Sigmoid colon (tissue), 7 donors: ENCODE measurements around the gene MYO1G. TPM values are rescaled to one million over a fixed set of nuclear protein-coding genes. Genes with fewer than 3 reads are reported as not detected.

Source experiments
- DNase-seq: peaks from one replicate; pipeline ENCODE4 v3.0.0-alpha.2; 2019
- H3K27ac ChIP-seq, 4 donors: fragments of 200-600 bp; sonication (generic); one replicate each; pipeline ENCODE4 v1.5.1; 2016 to 2019; ENCODE audit warnings: mild to moderate bottlenecking in 1 of 4
- H3K27me3 ChIP-seq, 3 donors: fragments of 200-600 bp; sonication (generic); one replicate each; pipeline ENCODE4 v1.5.1; 2019; ENCODE audit warnings: mild to moderate bottlenecking in 1 of 3
- H3K36me3 ChIP-seq, 4 donors: fragments of 200-600 bp; sonication (generic); one replicate each; pipeline ENCODE4 v1.5.1; 2016 to 2019
- H3K4me1 ChIP-seq, 4 donors: fragments of 200-600 bp; sonication (generic); one replicate each; pipeline ENCODE4 v1.5.1; 2017 to 2019
- H3K4me3 ChIP-seq, 4 donors: fragments of 200-600 bp; sonication (generic); one replicate each; pipeline ENCODE4 v1.5.1; 2017 to 2019; ENCODE audit warnings: mild to moderate bottlenecking in 2 of 4, moderate library complexity in 1 of 4
- H3K9me3 ChIP-seq, 4 donors: fragments of 200-600 bp in 3 of 4; sonication (generic) in 3 of 4; one replicate each; pipeline versions ENCODE4 v1.5.1 to v1.6.1; 2013 to 2019
- EP300 ChIP-seq, 4 donors: sonication (generic); formaldehyde crosslinking; IDR thresholded peaks; one replicate each; pipeline ENCODE4 v1.6.1; 2017; ENCODE audit warnings: antibody characterized with exemption in 4 of 4
- POLR2A ChIP-seq, 2 donors: fragments of 450-650 bp; IDR thresholded peaks; one replicate each; pipeline ENCODE4 v1.6.1; 2016; ENCODE audit warnings: antibody characterized with exemption in 2 of 2, mild to moderate bottlenecking in 2 of 2, moderate library complexity in 2 of 2
- POLR2AphosphoS5 ChIP-seq, 4 donors: sonication (generic); formaldehyde crosslinking; IDR thresholded peaks; one replicate each; pipeline ENCODE4 v1.6.1; 2017; ENCODE audit warnings: antibody characterized with exemption in 4 of 4
- WGBS, 2 donors: extraction: QIAGEN DNeasy Blood & Tissue Kit; methylation state at CpG; one replicate each; pipeline ENCODE4 v1.1.7; 2013; 5-methylcytosine and 5-hydroxymethylcytosine counted together
- intact Hi-C: fragments of 100-400 bp; cut with DNase I; formaldehyde crosslinking; loops from one replicate; pipeline ENCODE4 v1.15.1; 2023
- polyA plus RNA-seq, 3 donors: library from polyadenylated mRNA; stranded (reverse); fragments of 200-250 nt; gene quantifications; one replicate each; pipeline ENCODE4 v1.2.3, GENCODE V29; 2013
- total RNA-seq, 4 donors: library from RNA; depleted of rRNA; stranded (reverse); fragments of >200 nt; gene quantifications; one replicate each; pipeline ENCODE4 v1.1.0, GENCODE V29; 2016
- TF ChIP-seq, protein P1 (sequence below), 4 experiments: fragments of 450-650 bp in 3 of 4; fragments of 200-600 bp in 1 of 4; IDR thresholded peaks; one replicate each; pipeline ENCODE4 v1.5.1; 2016 to 2019; ENCODE audit warnings: antibody characterized with exemption in 4 of 4, mild to moderate bottlenecking in 3 of 4, moderate library complexity in 2 of 4
- donor health status: healthy with polysubstance abuse.
- donor health status: Bipolar disorder and iron deficiency.
- donor health status: healthy.

The MYO1G gene
- total and polyA plus RNA-seq, 7 donors: 1.1 to 19.5 (median 2.4) TPM

DNA sequence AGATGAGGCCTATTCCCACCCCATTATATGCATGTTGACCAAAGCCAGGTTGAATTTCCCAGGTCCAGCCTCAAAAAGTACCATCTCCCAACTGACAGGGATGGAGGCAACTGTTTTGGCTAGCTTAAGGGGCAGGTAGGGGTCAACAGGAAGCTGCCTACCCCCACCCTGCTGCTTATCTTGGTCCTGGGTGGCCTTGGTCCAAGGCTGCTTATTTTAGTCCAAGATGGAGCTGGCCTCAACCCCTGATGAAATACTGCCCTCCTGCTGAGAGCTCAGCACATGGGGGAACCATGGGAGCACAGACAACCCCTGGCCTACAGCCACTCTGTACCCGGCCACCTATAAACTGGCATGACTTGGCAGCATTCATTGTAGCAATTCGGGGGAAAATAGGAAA is 23.1 kb downstream of the MYO1G start:
- no peak overlapping the region for H3K4me3 ChIP-seq
- TF ChIP-seq POLR2A (IDR thresholded peaks at IDR 0.05): no peak
- no peak overlapping the region for H3K27ac ChIP-seq
- DNase-seq: no peak
- H3K9me3 ChIP-seq: no peaks in the 10 kb centered on the region
- peaks cover 0 to 7% (median 0%) of the 10 kb centered on the region in 3 donors for H3K27me3 ChIP-seq
- intact Hi-C loops: no loop called here
- no peaks in the 10 kb centered on the region for H3K4me1 ChIP-seq
- H3K36me3 ChIP-seq: no peaks in the 10 kb centered on the region
- WGBS, 2 donors: 73 to 90% methylated on average over 2 of the region's 2 CpGs

- Histone ChIP-seq H3K4me3 (no peak overlapping the region), H3K27ac (no peak overlapping the region), H3K36me3 (no peaks in the 10 kb centered on the region), H3K9me3 (no peaks in the 10 kb centered on the region), H3K27me3 (no peaks in the 10 kb centered on the region), H3K4me1 (no peaks in the 10 kb centered on the region)
- WGBS, 2 donors: 89 to 91% methylated on average over 2 of the region's 2 CpGs
- no peak for DNase-seq
- intact Hi-C loops: no loop called here
- TF ChIP-seq, protein P1, sequence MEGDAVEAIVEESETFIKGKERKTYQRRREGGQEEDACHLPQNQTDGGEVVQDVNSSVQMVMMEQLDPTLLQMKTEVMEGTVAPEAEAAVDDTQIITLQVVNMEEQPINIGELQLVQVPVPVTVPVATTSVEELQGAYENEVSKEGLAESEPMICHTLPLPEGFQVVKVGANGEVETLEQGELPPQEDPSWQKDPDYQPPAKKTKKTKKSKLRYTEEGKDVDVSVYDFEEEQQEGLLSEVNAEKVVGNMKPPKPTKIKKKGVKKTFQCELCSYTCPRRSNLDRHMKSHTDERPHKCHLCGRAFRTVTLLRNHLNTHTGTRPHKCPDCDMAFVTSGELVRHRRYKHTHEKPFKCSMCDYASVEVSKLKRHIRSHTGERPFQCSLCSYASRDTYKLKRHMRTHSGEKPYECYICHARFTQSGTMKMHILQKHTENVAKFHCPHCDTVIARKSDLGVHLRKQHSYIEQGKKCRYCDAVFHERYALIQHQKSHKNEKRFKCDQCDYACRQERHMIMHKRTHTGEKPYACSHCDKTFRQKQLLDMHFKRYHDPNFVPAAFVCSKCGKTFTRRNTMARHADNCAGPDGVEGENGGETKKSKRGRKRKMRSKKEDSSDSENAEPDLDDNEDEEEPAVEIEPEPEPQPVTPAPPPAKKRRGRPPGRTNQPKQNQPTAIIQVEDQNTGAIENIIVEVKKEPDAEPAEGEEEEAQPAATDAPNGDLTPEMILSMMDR (IDR thresholded peaks at IDR 0.05): no peak
- no peak for TF ChIP-seq POLR2AphosphoS5 (IDR thresholded peaks at IDR 0.05)
- no peak for TF ChIP-seq POLR2A (IDR thresholded peaks at IDR 0.05)
- TF ChIP-seq EP300 (IDR thresholded peaks at IDR 0.05): no peak
Observed at GRCh38 chr7:44953156-44953555, 25.7 kb downstream of the MYO1G start.

GRCh38 chr7:44949303-44949702 is 29.5 kb downstream of the MYO1G start:
- Histone ChIP-seq H3K4me1 (no peaks in the 10 kb centered on the region), H3K36me3 (no peaks in the 10 kb centered on the region), H3K27ac (no peak overlapping the region), H3K27me3 (no peaks in the 10 kb centered on the region), H3K4me3 (no peak overlapping the region), H3K9me3 (no peaks in the 10 kb centered on the region)
- DNase-seq: no peak
- TF ChIP-seq POLR2AphosphoS5 (IDR thresholded peaks at IDR 0.05) (no peak), EP300 (IDR thresholded peaks at IDR 0.05) (no peak), POLR2A (IDR thresholded peaks at IDR 0.05) (no peak)
- TF ChIP-seq, protein P1 (IDR thresholded peaks at IDR 0.05): no peak
- 76 to 90% methylated on average over 2 of the region's 2 CpGs for WGBS, 2 donors
- intact Hi-C loops: no loop called here

DNA sequence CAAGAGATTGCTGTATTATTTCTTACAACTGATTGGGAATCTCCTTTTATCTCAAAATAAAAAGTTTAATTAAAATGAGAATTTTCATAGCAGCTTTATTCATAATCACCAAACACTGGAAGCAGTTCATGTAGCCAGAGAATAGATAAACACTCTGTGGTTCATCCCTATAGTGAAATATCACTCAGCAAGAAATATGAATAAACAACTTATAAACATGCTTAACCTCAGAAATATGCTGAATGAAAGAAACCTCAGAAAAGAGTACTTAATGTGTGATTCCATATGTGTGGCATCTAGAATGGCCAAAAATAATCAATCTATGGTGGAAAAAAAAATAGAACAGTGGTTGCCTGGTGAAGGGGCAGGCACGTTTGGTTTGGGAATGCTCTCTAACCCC is 33.3 kb downstream of the MYO1G start:
- no peaks in the 10 kb centered on the region for H3K27me3 ChIP-seq
- 60 to 62% methylated on average over 1 of the region's 1 CpG for WGBS, 2 donors
- no peak for TF ChIP-seq EP300 (IDR thresholded peaks at IDR 0.05)
- no peak for TF ChIP-seq POLR2A (IDR thresholded peaks at IDR 0.05)
- no peak for TF ChIP-seq POLR2AphosphoS5 (IDR thresholded peaks at IDR 0.05)
- TF ChIP-seq, protein P1 (IDR thresholded peaks at IDR 0.05): no peak
- H3K4me3 ChIP-seq: no peak overlapping the region
- no peaks in the 10 kb centered on the region for H3K9me3 ChIP-seq
- H3K27ac ChIP-seq: no peak overlapping the region
- no peaks in the 10 kb centered on the region for H3K36me3 ChIP-seq
- intact Hi-C loops: no loop called here
- H3K4me1 ChIP-seq: no peaks in the 10 kb centered on the region
- no peak for DNase-seq

- 72 to 85% methylated on average over 7 of the region's 7 CpGs for WGBS, 2 donors
- no peak overlapping the region for H3K4me3 ChIP-seq
- no peaks in the 10 kb centered on the region for H3K4me1 ChIP-seq
- H3K9me3 ChIP-seq: no peaks in the 10 kb centered on the region
- DNase-seq: no peak
- TF ChIP-seq POLR2AphosphoS5 (IDR thresholded peaks at IDR 0.05) (no peak), POLR2A (IDR thresholded peaks at IDR 0.05) (no peak), EP300 (IDR thresholded peaks at IDR 0.05) (no peak)
- TF ChIP-seq, protein P1 (IDR thresholded peaks at IDR 0.05): no peak
- H3K36me3 ChIP-seq: no peaks in the 10 kb centered on the region
- no peak overlapping the region for H3K27ac ChIP-seq
- H3K27me3 ChIP-seq: no peaks in the 10 kb centered on the region
- intact Hi-C loops: no loop called here
Observed at GRCh38 chr7:44944821-44945220, 34.0 kb downstream of the MYO1G start.
